Measurements from ENCODE around the gene TRAPPC8.

The TRAPPC8 gene

DNA sequence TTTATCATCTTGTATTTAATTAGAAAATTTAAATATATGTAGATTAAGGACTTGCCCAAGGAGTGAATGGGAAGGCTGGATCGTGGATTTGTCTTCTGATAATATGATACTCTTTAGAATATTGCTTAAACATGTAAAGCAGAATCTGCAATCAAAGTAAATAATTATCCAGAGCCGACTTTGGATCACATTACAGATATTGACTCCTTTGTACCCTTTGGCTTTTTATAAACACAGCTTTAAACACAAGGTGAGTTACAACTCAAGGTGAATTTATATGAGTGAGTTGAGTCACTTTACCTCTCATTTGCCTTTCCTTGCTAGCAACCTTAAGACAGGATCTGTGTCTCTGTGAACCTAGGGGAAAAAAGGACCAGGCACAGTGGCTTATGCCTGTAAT, 144.5 kb downstream of the TRAPPC8 start:
- TF ChIP-seq CTCF (conservative IDR thresholded peaks at IDR 0.05; ENCODE audit: low read length) = no peak

GRCh38 chr18:31795747-31796146, 147.2 kb downstream of the TRAPPC8 start:
- no peak for DNase-seq (ENCODE audit: low read depth)
- H3K4me3 ChIP-seq (ENCODE audit: low read length) = no peak overlapping the region
- no peak for TF ChIP-seq CTCF (conservative IDR thresholded peaks at IDR 0.05; ENCODE audit: low read length)

More for the DNA sequence above, 144.5 kb downstream of the TRAPPC8 start:
- no peak for DNase-seq (ENCODE audit: low read depth)
- H3K4me3 ChIP-seq (ENCODE audit: low read length) = no peak overlapping the region

GRCh38 chr18:31793531-31793930, 149.4 kb downstream of the TRAPPC8 start:
- no peak for DNase-seq (ENCODE audit: low read depth)
- no peak overlapping the region for H3K4me3 ChIP-seq (ENCODE audit: low read length)
- no peak for TF ChIP-seq CTCF (conservative IDR thresholded peaks at IDR 0.05; ENCODE audit: low read length)

- no peak for TF ChIP-seq CTCF (conservative IDR thresholded peaks at IDR 0.05; ENCODE audit: low read length)
- no peak overlapping the region for H3K4me3 ChIP-seq (ENCODE audit: low read length)
- no peak for DNase-seq (ENCODE audit: low read depth)
These were observed 150.4 kb downstream of the TRAPPC8 start for GRCh38 chr18:31792580-31792911.

DNA sequence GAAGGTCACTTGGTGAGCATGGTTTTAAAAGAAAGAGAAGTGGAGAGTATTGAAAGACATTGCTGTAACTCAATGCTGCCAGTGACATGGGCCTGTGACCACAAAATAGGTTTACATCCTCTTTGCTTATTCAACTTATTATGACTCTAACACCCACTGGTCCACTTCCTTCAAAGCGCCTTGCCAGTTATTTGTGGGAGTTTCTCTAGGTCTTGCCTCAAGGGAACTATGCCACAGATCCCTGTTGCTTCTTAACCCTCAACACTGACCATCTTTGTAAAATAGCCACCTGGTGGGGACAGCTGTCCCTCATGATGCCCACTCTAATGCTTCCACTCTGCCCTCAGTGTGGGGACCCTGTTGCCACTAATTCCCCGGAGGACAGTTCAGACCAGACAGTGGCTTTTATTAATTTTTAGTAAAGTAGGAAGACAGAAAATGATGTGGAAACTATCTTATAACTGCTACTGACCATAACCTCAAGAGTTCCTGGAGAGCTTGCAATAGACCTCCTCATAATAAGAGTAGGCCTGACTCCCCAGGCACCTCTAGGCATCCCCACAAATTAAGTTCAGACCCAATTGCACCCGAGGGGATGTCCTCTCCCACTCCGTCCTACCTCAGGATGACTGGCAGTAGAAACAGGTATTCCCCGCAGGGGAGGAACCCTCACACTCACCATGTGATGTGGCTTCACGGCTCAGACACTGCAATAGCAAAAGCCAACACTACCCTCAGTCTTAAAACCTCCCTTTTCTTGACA, 150.9 kb downstream of the TRAPPC8 start:
- H3K4me3 ChIP-seq (ENCODE audit: low read length) = no peak overlapping the region
- TF ChIP-seq CTCF (conservative IDR thresholded peaks at IDR 0.05; ENCODE audit: low read length) = no peak
- DNase-seq (ENCODE audit: low read depth) = no peak

DNA sequence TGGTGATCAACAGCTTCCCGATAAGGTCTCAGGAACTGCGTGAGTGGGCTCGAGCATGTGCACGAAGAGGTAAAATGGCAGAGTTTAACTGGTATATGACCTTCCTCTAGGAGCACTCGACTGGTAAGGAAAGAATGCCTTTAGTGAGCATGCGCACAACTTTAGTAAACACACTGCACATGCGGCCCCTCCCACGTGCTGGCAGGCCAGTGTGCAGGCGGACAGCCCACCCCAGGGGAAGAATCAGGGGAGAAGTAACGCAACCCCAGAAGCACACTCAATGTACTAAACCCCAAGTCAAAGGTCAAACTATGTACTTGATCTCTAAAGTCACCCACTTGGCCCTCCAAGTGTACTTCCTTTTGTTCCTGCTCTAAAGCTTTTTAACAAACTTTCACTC, 153.5 kb downstream of the TRAPPC8 start:
- no peak overlapping the region for H3K4me3 ChIP-seq (ENCODE audit: low read length)
- DNase-seq (ENCODE audit: low read depth) = no peak
- no peak for TF ChIP-seq CTCF (conservative IDR thresholded peaks at IDR 0.05; ENCODE audit: low read length)

GRCh38 chr18:31783059-31783458, 159.9 kb downstream of the TRAPPC8 start:
- no peak for DNase-seq (ENCODE audit: low read depth)

More at GRCh38 chr18:31783059-31783458, 159.9 kb downstream of the TRAPPC8 start:
- no peak overlapping the region for H3K4me3 ChIP-seq (ENCODE audit: low read length)
- TF ChIP-seq CTCF (conservative IDR thresholded peaks at IDR 0.05; ENCODE audit: low read length) = no peak

All from AG10803 (cell line).